ENCODE data around the gene WIZ. TPM values are rescaled to one million over a fixed set of nuclear protein-coding genes. Genes with fewer than 3 reads are reported as not detected.
A peak's percentile ranks its signal among the peaks of the same experiment; 100 is the strongest.

The WIZ gene
- total and polyA plus RNA-seq, 9 of the 15 experiments (the other 6 are each of a cell fraction or from before 2014, with no cell fraction given), result 0.06 to 37.5 (median 4.8) TPM

DNA sequence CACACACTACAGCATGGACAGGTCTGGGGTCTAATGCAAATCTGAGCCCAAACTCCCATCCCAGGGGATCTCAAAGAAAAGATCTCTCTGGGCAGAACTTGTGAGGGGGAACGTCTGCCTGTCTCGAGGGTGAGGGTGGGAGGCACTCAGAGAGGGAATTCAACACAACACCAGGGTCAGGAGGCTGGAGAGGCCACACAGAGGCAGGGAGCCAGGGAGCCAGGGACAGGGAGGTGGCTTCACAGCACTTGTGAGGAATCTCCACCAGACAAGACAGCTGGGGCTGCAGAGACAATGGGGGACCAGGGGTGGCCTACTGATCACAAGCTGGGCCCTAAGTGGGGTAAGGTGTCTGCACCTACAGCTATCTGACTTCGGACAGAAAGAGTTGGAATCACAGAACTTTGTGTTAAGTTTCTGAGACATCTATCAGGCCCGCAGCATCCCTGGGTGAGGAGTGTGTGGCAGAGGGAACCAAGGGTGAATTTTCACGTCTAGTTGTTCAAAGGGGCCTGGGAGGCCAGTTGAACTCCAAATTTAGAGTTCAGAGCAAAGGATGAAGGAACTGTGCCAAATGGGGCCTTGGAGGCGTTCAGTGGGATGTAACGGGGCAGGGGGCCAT is 18.2 kb downstream of the WIZ start:
- H4K20me1 ChIP-seq (replicated peaks; ENCODE audit: control insufficient read depth, insufficient read depth, low read length), result no peaks in the 10 kb centered on the region
- in situ Hi-C loops (cut with MboI), result no loop called here
- H3K9ac ChIP-seq (ENCODE audit: insufficient read depth in 1 of 2, low read depth in 2 of 2, low read length in 2 of 2), result peak overlapping the region; percentile 96 to 99
- WGBS (ENCODE audit: insufficient coverage, low coverage, missing lambda C conversion rate), result 16% methylated on average over 7 of the region's 7 CpGs
- intact Hi-C loops (cut with micrococcal nuclease), result loop anchor here (2.0 kb wide), 1 partner anchor 13 kb away; the partner anchor contains the start of gene AKAP8L
- peak overlapping the region; percentile 76 for H3K4me2 ChIP-seq (ENCODE audit: insufficient read depth, low read length)
- peak overlapping the region; percentile 91 for H3K27ac ChIP-seq (ENCODE audit: extremely low read depth, low read depth, low read length)
- ATAC-seq, result peak; percentile 14
- peaks cover 44% of the 10 kb centered on the region for H3K79me2 ChIP-seq (ENCODE audit: control insufficient read depth, insufficient read depth, low read length)
- H3K4me3 ChIP-seq, result peak overlapping the region; percentile 99
- H2AFZ ChIP-seq (ENCODE audit: low read depth, low read length), result 0 out of 2 replicates have a peak overlapping the region, but pooled peaks have one; percentile 51
- ChIA-PET POLR2A (interaction anchor here (0.9 to 4.0 kb wide), 3 partner anchors 12 to 120 kb away, joined by 3 to 54 read pairs (median 4); partner anchors contain the start of genes AKAP8 and AKAP8L), CTCF (ENCODE audit: low intra/inter-chr PET ratio) (no interaction called here)
- peaks cover 46% of the 10 kb centered on the region; the same call in 2 of the 3 replicates for H3K36me3 ChIP-seq (ENCODE audit: control insufficient read depth, insufficient read depth, low read length)
- no peak for FAIRE-seq
- peaks cover 13 to 50% of the 10 kb centered on the region in 2 experiments for H3K4me1 ChIP-seq (replicated peaks in 1 of 2; ENCODE audit: control insufficient read depth in 2 of 2, insufficient read depth in 2 of 2, low read length in 2 of 2)
- BruUV-seq (replicated peaks), result TSS peak; percentile 60
- no peaks in the 10 kb centered on the region for H3K27me3 ChIP-seq (ENCODE audit: control insufficient read depth in 2 of 2, insufficient read depth in 2 of 2, low read length in 2 of 2)
- peak in 1 of 4 experiments; percentile 16 for DNase-seq (ENCODE audit: extremely low read depth in 1 of 4, low spot score in 3 of 4)
- TF ChIP-seq PURB (CRISPR knock-in tag; IDR thresholded peaks at IDR 0.05; ENCODE audit: low read depth) (no peak), TEAD1 (CRISPR knock-in tag; IDR thresholded peaks at IDR 0.05) (0 out of 4 replicates have a peak, but pooled peaks of 1 of the 2 experiments have one; percentile 48)
- no peaks in the 10 kb centered on the region for H3K9me3 ChIP-seq (replicated peaks; ENCODE audit: control insufficient read depth, insufficient read depth, low read depth, low read length)
- peaks cover 5% of the 10 kb centered on the region for H3K9me1 ChIP-seq (ENCODE audit: control insufficient read depth, insufficient read depth, low read length)

DNA sequence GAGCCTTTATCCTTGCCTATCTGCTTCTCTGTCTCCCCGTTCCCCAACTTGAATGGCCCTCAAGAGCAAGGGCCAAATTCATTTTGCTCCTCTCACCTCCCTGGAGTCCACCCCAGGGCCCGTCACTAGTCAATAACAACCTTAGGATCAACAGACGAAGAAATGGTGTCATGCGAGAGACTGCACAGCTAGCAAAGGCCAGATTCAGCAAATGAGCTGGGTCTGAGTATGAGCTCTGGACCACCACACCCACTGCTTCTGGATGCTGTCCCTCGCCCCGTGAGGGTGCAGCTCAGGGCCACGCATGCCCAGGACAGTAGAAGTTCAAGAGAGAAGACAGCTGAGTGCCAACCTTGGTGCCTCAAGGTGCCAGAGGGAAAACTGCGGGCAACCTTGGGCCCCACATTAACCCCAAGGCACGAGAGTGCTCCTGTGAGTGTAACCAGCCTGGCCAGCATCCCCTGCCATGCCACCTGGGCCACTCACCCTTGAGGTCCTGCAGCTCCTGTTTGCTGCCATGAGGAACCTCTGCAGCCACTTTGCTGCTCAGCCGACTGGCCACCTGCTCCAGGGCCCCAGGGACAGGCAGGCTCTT is 19.1 kb downstream of the WIZ start:
- peak overlapping the region in 1 of 2 experiments; percentile 99; a peak in 2 of 4 replicates for H3K9ac ChIP-seq (ENCODE audit: insufficient read depth in 1 of 2, low read depth in 2 of 2, low read length in 2 of 2)
- no peaks in the 10 kb centered on the region for H3K9me3 ChIP-seq (replicated peaks; ENCODE audit: control insufficient read depth, insufficient read depth, low read depth, low read length)
- H3K79me2 ChIP-seq (ENCODE audit: control insufficient read depth, insufficient read depth, low read length), result peaks cover 44% of the 10 kb centered on the region
- ChIA-PET POLR2A (interaction anchor here (0.7 to 4.0 kb wide), 4 partner anchors 11 to 767 kb away, joined by 3 to 54 read pairs (median 4); partner anchors contain the start of genes AKAP8, AKAP8L and AP1M1), CTCF (ENCODE audit: low intra/inter-chr PET ratio) (no interaction called here)
- H3K27ac ChIP-seq (ENCODE audit: extremely low read depth, low read depth, low read length), result no peak overlapping the region
- no peak for FAIRE-seq
- ATAC-seq, result no peak
- H3K27me3 ChIP-seq (ENCODE audit: control insufficient read depth in 2 of 2, insufficient read depth in 2 of 2, low read length in 2 of 2), result no peaks in the 10 kb centered on the region
- no peak overlapping the region for H3K4me3 ChIP-seq
- H2AFZ ChIP-seq (ENCODE audit: low read depth, low read length), result no peak overlapping the region
- peaks cover 5% of the 10 kb centered on the region for H3K9me1 ChIP-seq (ENCODE audit: control insufficient read depth, insufficient read depth, low read length)
- peaks cover 8 to 48% of the 10 kb centered on the region in 2 experiments; a peak in 4 of 5 replicates for H3K4me1 ChIP-seq (replicated peaks in 1 of 2; ENCODE audit: control insufficient read depth in 2 of 2, insufficient read depth in 2 of 2, low read length in 2 of 2)
- DNase-seq (ENCODE audit: extremely low read depth in 1 of 4, low spot score in 3 of 4), result no peak
- in situ Hi-C loops (cut with MboI) (no loop called here), intact Hi-C loops (cut with micrococcal nuclease) (no loop called here)
- H4K20me1 ChIP-seq (replicated peaks; ENCODE audit: control insufficient read depth, insufficient read depth, low read length), result no peaks in the 10 kb centered on the region
- BruUV-seq (replicated peaks), result no TSS peak
- TF ChIP-seq RBFOX2 (IDR thresholded peaks at IDR 0.05; ENCODE audit: low read depth, low read length) (peak; percentile 53; the same call in 1 of the 2 replicates), POLR2AphosphoS2 (IDR thresholded peaks at IDR 0.05; ENCODE audit: low read length) (no peak), GATAD2B (IDR thresholded peaks at IDR 0.05; ENCODE audit: borderline replicate concordance) (no peak)
- no peak overlapping the region for H3K4me2 ChIP-seq (ENCODE audit: insufficient read depth, low read length)
- H3K36me3 ChIP-seq (ENCODE audit: control insufficient read depth, insufficient read depth, low read length), result peaks cover 54% of the 10 kb centered on the region
- 88% methylated on average over 10 of the region's 10 CpGs for WGBS (ENCODE audit: insufficient coverage, low coverage, missing lambda C conversion rate)

All from K562 (cell line).